Occipital lobe (tissue), 2 donors: ENCODE results near the gene ADCY9. TPM values are rescaled to one million over a fixed set of nuclear protein-coding genes. Genes with fewer than 3 reads are reported as not detected.
A peak's percentile ranks its signal among the peaks of the same experiment; 100 is the strongest.
"Not testable (repeated sequence)": the region's sequence is repeated elsewhere in the genome, so short reads cannot be mapped to it uniquely, and the experiment has no call there.

ENCODE experiments used
- DNase-seq: peaks from one replicate; lab custom pipeline; 2025; lab: John Stamatoyannopoulos, UW
- total RNA-seq: library from RNA; depleted of rRNA; stranded (reverse); fragments of >200 nt; gene quantifications from one replicate; pipeline ENCODE4 v1.2.3, GENCODE V29; 2014

Gene ADCY9
- 9.5 TPM for total RNA-seq

DNA sequence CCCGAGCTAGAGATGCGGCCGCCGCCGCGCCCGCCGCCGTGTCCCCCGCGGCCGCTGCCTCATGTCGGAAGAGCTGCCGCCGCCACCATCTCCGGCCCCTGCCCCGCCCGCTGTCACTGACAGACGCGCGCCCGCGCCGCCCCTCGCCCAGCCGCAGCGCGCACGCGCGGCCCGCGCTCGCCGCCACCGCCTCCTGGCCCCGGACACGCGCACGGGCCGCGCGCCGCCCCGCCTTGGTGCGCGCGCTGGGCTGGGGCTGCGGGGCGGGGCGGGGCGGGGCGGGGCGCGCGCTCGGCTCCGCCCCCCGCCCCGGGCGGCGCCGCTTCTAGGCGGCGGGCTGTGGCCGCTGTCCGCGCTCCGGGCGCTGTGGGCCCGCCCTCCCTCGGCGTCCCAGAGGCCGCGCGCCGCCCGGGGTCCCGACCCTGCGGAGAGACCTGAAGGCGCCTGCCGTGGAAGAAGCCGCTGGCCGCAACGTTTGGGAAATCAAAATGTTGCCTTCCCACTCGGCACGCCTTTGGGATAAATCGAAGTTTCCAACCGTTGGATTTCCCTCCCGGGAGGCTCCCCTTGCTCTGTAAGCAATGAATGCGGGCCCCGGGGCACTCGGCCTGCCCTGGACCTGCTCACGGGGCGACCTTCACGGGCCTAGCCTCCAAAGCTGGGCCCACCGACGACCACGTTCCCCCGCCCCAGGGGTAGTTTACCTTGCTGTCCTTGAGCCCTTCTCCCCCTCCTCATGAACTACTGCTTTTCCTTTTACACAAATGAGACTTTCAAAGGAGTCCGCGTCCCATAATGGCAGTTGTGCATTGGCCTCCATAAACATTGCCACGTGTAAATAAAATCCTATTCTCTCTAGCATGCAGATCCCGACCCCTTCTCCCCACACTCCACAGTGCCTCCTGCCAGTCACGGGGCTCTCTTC, at the start of gene ADCY9:
TSS of gene ADCY9 (minus strand) at position 118 of the 925 bp plus-strand sequence. CDS start 1,000 bp downstream, outside the sequence.
- DNase-seq: peak; percentile 45

GRCh38 chr16:4160658-4161430, 44.6 kb upstream of the ADCY9 start:
- DNase-seq: no peak

DNA sequence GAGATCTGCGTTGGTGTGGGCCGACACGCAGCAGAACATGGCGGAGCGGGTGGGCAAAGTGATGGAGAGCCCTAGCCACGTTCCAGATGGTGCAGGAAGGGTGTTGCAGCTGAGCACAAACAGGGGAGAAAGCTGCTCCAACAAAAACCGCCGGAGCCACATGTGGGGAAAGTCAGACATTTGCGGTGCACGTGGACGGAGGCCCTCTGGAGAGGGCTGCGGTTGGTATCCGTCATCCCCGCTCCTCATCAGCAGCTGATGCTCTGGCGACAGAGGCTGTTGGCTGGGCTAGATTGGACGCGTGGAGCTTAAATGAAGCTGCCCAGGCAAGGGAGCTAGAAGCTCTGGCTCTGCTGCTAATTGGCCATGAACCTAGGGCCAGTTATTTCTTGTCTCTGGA, 43.5 kb upstream of the ADCY9 start:
- DNase-seq: no peak

DNA sequence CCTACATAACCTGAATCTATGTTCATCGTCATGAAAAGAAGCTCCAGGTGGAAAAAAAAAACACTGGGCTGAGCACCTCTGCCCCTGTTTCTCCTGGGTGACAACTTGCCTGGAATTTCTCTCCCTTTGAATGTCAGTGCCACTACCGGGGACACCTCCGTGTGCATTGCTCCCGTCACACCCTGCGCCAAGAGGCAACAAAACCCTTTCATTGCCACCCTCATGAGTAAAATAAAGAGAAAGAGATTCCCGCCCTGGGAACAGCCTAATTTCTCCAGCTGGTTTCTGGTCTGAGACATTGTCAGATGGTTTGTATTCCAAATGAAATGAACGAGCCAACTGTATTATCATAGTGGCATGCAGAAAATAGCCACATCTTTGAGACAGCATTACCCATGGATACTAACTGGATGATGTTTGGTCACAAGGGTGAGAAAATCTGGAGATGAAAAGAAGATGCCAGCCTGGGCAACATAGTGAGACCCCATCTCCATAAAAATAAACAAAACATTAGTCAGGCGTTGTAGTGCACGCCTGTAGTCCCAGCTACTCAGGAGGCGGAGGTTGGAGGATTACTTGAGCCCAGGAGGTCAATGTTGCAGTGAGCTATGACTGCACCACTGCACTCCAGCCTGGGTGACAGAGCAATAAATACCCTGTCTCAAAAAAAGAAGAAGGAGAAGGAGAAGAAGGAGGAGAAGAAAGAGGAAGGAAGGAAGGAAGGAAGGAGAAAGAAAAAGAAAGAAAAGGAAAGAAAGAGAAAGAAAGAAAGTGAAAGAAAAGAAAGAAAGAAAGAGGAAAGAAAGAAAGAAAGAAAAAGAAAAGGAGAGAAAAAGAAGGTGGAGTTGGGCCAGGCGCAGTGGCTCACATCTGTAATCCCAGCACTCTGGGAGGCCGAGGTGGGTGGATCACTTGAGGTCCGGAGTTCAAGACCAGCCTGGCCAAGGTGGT, 42.2 kb upstream of the ADCY9 start:
- no peak for DNase-seq

DNA sequence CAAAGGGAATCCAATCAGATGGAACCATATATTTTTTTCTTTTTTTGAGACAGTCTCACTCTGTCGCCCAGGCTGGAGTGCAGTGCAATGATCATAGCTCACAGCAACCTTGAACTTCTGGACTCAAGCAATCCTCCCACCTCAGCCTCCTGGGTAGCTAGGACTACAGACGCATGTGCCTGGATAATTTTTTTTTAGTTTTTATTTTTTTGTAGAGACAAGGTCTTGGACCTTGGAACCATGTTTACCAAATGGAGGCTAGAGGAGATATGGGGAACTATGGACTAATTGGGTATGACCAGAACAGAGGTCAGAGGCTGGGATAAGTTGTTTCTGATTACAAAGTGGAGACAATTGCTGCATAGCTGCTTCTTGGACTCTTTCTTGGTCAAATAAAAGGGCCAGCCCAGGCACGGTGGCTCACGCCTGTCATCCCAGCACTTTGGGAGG, 41.2 kb upstream of the ADCY9 start:
- DNase-seq: no peak

DNA sequence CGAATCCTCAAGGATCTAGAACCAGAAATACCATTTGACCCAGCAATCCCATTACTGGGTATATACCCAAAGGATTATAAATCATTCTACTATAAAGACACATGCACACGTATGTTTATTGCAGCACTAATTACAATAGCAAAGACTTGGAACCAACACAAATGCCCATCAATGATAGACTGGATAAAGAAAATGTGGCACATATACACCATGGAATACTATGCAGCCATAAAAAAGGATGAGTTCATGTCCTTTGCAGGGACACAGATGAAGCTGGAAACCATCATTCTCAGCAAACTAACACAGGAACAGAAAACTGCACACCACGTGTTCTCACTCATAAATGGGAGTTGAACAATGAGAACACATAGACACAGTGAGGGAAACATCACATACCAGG, 40.3 kb upstream of the ADCY9 start:
- not testable (repeated sequence) for DNase-seq

- not testable (repeated sequence) for DNase-seq
Observed at GRCh38 chr16:4153364-4153763, 37.1 kb upstream of the ADCY9 start.

GRCh38 chr16:4152267-4152666, 36.0 kb upstream of the ADCY9 start:
- DNase-seq: no peak

DNA sequence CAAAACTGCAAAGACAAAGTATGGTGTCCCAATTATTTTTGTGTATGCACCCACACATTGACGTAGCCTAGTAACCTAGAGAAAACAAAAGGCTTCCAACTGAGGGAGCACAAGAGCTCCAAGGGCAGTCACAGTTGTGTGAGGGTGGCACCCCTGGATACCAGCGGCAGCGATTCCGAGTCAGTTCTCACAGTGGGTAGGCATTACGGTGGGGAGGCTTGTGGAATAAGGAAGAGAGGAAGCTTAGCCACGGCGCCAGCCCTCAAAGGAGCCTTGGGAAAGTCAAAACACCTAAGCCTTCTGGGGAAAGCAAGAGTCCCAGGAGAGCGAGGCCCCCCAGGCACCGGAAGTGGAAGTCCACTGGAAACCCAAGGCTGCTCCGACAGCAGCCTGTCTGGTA, 31.0 kb upstream of the ADCY9 start:
- no peak for DNase-seq

GRCh38 chr16:4142268-4142667, 26.0 kb upstream of the ADCY9 start:
- DNase-seq: no peak

DNA sequence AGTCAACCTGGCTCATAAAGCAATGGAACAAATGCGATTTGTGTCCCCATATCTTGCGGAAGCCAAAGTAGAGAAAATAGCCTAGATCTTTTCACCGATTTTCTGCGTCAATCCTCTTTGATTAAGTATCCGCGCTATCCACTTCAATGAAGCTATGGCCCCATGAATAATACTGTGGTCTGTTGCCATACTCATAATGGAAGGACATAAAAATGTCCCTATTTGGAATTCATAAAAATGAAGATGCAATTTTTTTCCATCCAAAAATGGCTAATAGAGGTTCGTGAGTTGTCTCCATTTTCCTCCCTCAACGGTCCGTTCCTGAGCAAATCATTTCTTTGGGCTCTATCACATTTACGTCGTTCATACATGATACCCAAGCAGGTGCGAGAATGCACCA, 25.4 kb upstream of the ADCY9 start:
- no peak for DNase-seq

- DNase-seq: no peak
Observed at GRCh38 chr16:4140652-4141051, 24.4 kb upstream of the ADCY9 start.

DNA sequence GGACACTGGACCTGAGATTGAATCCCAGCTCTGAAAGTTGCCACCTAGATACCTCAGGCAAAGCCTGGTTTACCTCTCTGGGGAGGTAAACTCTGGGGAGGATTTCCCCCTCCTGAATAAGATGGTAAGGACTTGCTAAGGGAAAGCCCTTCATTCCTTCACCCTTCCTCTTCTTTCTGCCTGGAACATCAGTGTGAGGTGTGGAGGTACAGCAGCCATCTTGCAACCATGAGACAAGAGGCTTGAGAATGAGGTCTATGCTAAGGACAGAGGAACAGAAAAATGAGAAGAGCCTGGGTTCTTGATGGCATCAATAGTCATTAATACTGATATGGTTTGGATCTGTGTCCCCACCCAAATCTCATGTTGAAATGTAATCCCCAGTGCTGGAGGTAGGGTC, 23.7 kb upstream of the ADCY9 start:
- no peak for DNase-seq

DNA sequence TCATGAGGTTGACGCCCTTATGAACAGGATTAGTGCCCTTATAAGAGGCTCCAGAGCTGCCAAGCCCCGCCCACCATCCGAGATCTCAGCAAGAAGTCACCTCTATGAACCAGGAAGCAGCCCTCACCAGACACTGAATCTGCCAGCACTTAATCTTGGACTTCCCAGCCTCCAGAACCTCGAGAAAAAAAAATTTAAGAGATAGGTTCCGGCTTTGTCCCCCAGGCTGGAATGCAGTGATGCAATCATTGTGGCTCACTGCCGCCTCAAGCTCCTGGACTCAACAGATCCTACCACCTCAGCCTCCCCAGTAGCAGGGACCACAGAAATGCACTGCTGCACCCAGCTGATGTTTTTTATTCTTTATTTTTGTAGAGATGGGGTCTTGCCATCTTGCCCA, 22.5 kb upstream of the ADCY9 start:
- DNase-seq: no peak

GRCh38 chr16:4137438-4137837, 21.2 kb upstream of the ADCY9 start:
- DNase-seq: no peak

GRCh38 chr16:4136229-4136813, 20.1 kb upstream of the ADCY9 start:
- DNase-seq: no peak

DNA sequence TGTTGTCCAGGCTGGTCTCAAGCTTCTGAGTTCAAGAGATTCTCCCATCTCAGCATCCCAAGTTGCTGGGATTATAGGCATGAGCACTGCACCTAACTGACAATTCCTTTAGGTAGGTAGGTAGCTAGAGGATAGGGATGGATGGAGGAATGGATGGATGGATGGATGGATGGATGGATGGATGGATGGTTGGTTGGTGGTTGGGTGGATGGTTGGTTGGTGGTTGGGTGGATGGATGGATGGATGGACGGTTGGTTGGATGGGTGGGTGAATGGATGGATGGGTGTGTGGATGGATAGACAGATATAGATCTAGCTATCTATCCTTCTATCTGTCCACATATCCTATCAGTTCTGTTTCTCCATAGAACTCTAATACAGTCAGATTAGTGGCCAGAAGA, 19.3 kb upstream of the ADCY9 start:
- no peak for DNase-seq

- no peak for DNase-seq
Observed at GRCh38 chr16:4133897-4134372, 17.7 kb upstream of the ADCY9 start.

- no peak for DNase-seq
Observed at GRCh38 chr16:4131621-4132020, 15.4 kb upstream of the ADCY9 start.

- no peak for DNase-seq
Observed at GRCh38 chr16:4124535-4125294, 8.5 kb upstream of the ADCY9 start.
